IMR-90 (cell line): Measurements from ENCODE around the gene LCE1D. TPM values are rescaled to one million over a fixed set of nuclear protein-coding genes. Genes with fewer than 3 reads are reported as not detected.

Source experiments
- ATAC-seq: fragments of 200-7000 bp; cut with Tn5 transposase; 2 replicates; pipeline ENCODE4 v1.9.1; 2020; ENCODE audit warnings: low read depth, mild to moderate bottlenecking, moderate library complexity
- BruUV-seq: library from RNA; stranded (reverse); fragments of 400-500 nt; replicated peaks from 2 replicates; lab custom pipeline; 2021; lab: Mats Ljungman, UMichigan
- CTCF ChIA-PET: fragments of 300-600 bp; formaldehyde crosslinking; extraction: SDS; loops from one replicate; lab custom pipeline; 2021; ENCODE audit warnings: antibody characterized with exemption; lab: Yijun Ruan, JAX
- POLR2A ChIA-PET: fragments of 300-600 bp; sonication (Branson Sonifier 250); formaldehyde crosslinking; loops from one replicate; lab custom pipeline; 2022; ENCODE audit warnings: antibody characterized with exemption; ENCODE audit not compliant: unreplicated experiment; lab: Charles Lee
- DNase-seq: peaks from one replicate; pipeline ENCODE4 v3.0.0; 2013
- H2AFZ ChIP-seq: replicated peaks from 2 replicates; pipeline ENCODE3; 2013; ENCODE audit warnings: low read length, mild to moderate bottlenecking; ENCODE audit not compliant: poor library complexity
- H2AK5ac ChIP-seq: 2 replicates; pipeline ENCODE4 v1.6.1; 2013; ENCODE audit warnings: low read depth, low read length, inconsistent platforms
- H2AK9ac ChIP-seq: replicated peaks from 2 replicates; pipeline ENCODE3; 2013; ENCODE audit warnings: mild to moderate bottlenecking, low read depth, low read length, moderate library complexity; ENCODE audit not compliant: poor library complexity
- H2BK120ac ChIP-seq: 2 replicates; pipeline ENCODE4 v1.6.1; 2013; ENCODE audit warnings: low read depth, low read length, inconsistent platforms
- H2BK15ac ChIP-seq: 3 replicates; pipeline ENCODE4 v1.6.1; 2013; ENCODE audit warnings: low read depth, low read length, inconsistent platforms
- H2BK20ac ChIP-seq: 2 replicates; pipeline ENCODE4 v1.6.1; 2013; ENCODE audit warnings: low read depth, mild to moderate bottlenecking, inconsistent platforms, low read length, moderate library complexity
- H2BK5ac ChIP-seq: 2 replicates; pipeline ENCODE4 v1.6.1; 2013; ENCODE audit warnings: mild to moderate bottlenecking, low read depth, low read length, inconsistent platforms; ENCODE audit not compliant: poor library complexity, severe bottlenecking
- H3K14ac ChIP-seq: replicated peaks from 2 replicates; pipeline ENCODE4 v1.6.1; 2013; ENCODE audit warnings: low read depth, low read length, inconsistent platforms
- H3K18ac ChIP-seq: 2 replicates; pipeline ENCODE4 v1.6.1; 2013; ENCODE audit warnings: low read depth, low read length, control low read depth
- H3K23ac ChIP-seq: 2 replicates; pipeline ENCODE4 v1.6.1; 2013; ENCODE audit warnings: low read depth, low read length, inconsistent platforms
- H3K27ac ChIP-seq: 2 replicates; pipeline ENCODE4 v1.5.1; 2013; ENCODE audit warnings: mild to moderate bottlenecking, control low read depth, low read length; ENCODE audit not compliant: insufficient read depth
- H3K27me3 ChIP-seq: 2 replicates; pipeline ENCODE4 v1.6.1; 2013; ENCODE audit warnings: low read length; ENCODE audit not compliant: control insufficient read depth, insufficient read depth
- H3K36me3 ChIP-seq: 2 replicates; pipeline ENCODE4 v1.6.1; 2013; ENCODE audit warnings: low read length, mixed read lengths; ENCODE audit not compliant: control insufficient read depth, insufficient read depth
- H3K4ac ChIP-seq: 2 replicates; pipeline ENCODE4 v1.6.1; 2013; ENCODE audit warnings: low read depth, low read length, inconsistent platforms
- H3K4me1 ChIP-seq: 2 replicates; pipeline ENCODE4 v1.6.1; 2013; ENCODE audit warnings: low read length, mixed read lengths; ENCODE audit not compliant: control insufficient read depth, insufficient read depth
- H3K4me2 ChIP-seq: 2 replicates; pipeline ENCODE4 v1.6.1; 2013; ENCODE audit warnings: low read depth, mild to moderate bottlenecking, control low read depth, low read length, moderate library complexity
- H3K4me3 ChIP-seq: 2 replicates; pipeline ENCODE4 v1.5.1; 2013; ENCODE audit warnings: low read depth, mild to moderate bottlenecking, control low read depth, low read length, moderate library complexity; ENCODE audit not compliant: insufficient read depth
- H3K56ac ChIP-seq: 2 replicates; pipeline ENCODE4 v1.6.1; 2013; ENCODE audit warnings: low read length, inconsistent platforms; ENCODE audit not compliant: insufficient read depth; ENCODE audit errors: extremely low read depth
- H3K79me1 ChIP-seq, 2 experiments: 2 replicates each; pipeline ENCODE4 v1.6.1; 2013; ENCODE audit warnings: low read length in 2 of 2, inconsistent platforms in 1 of 2, low read depth in 1 of 2
- H3K9ac ChIP-seq: 2 replicates; pipeline ENCODE4 v1.6.1; 2013; ENCODE audit warnings: low read depth, low read length, control low read depth
- H3K9me1 ChIP-seq: 2 replicates; pipeline ENCODE4 v1.6.1; 2013; ENCODE audit warnings: low read length, inconsistent platforms; ENCODE audit not compliant: insufficient read depth
- H3K9me3 ChIP-seq: 2 replicates; pipeline ENCODE4 v1.6.1; 2013; ENCODE audit warnings: low read length; ENCODE audit not compliant: control insufficient read depth, insufficient read depth
- H4K20me1 ChIP-seq: 2 replicates; pipeline ENCODE4 v1.6.1; 2013; ENCODE audit warnings: low read length, inconsistent platforms; ENCODE audit not compliant: insufficient read depth
- H4K5ac ChIP-seq: 2 replicates; pipeline ENCODE4 v1.6.1; 2013; ENCODE audit warnings: mild to moderate bottlenecking, low read depth, low read length, control low read depth
- H4K8ac ChIP-seq, 2 experiments: 2 replicates each; pipeline ENCODE4 v1.6.1; 2013; ENCODE audit warnings: low read depth in 2 of 2, low read length in 2 of 2, control low read depth in 1 of 2, inconsistent platforms in 1 of 2
- H4K91ac ChIP-seq: 2 replicates; pipeline ENCODE4 v1.6.1; 2013; ENCODE audit warnings: low read depth, low read length, inconsistent platforms; ENCODE audit not compliant: insufficient read depth
- BHLHE40 ChIP-seq: fragments of 150-350 bp; IDR thresholded peaks from 2 replicates; pipeline ENCODE4 v1.6.1; 2016; ENCODE audit warnings: mild to moderate bottlenecking, low read depth, low read length
- MXI1 ChIP-seq: IDR thresholded peaks from 2 replicates; pipeline ENCODE4 v1.6.1; 2012; ENCODE audit warnings: low read depth, mild to moderate bottlenecking, low read length, moderate library complexity, borderline replicate concordance
- NFE2L2 ChIP-seq: fragments of 150-350 bp; IDR thresholded peaks from 2 replicates; pipeline ENCODE4 v1.6.1; 2016; ENCODE audit warnings: low read depth, mild to moderate bottlenecking, low read length
- USF2 ChIP-seq: fragments of 150-350 bp; IDR thresholded peaks from 2 replicates; pipeline ENCODE4 v1.6.1; 2017; ENCODE audit warnings: mild to moderate bottlenecking, antibody characterized with exemption, low read length, low read depth
- WGBS, 2 experiments: methylation state at CpG; one replicate each; pipeline versions ENCODE4 v1.1.5 to v1.1.7; 2013; ENCODE audit warnings: missing lambda C conversion rate in 2 of 2; ENCODE audit not compliant: insufficient read length in 1 of 2; ENCODE audit errors: extremely low coverage in 2 of 2; 5-methylcytosine and 5-hydroxymethylcytosine counted together
- dilution Hi-C: fragments of 300-500 bp; cut with HindIII; formaldehyde crosslinking; loops from one replicate; pipeline ENCODE4 v1.14.3; 2018; ENCODE audit warnings: low sequenced_read_pairs; ENCODE audit not compliant: unreplicated experiment
- in situ Hi-C: fragments of 300-500 bp; cut with MboI; formaldehyde crosslinking; loops from 3 replicates; pipeline ENCODE4 v1.14.3; 2019; ENCODE audit warnings: low sequenced_read_pairs, inconsistent platforms, mixed read lengths
- intact Hi-C: fragments of 100-400 bp; cut with micrococcal nuclease; formaldehyde crosslinking; loops from 2 replicates; pipeline ENCODE4 v1.10.0; 2022
- polyA plus RNA-seq, 3 experiments: library from polyadenylated mRNA; depleted of rRNA; stranded (reverse); fragments of >200 nt; gene quantifications; 2 replicates each; pipeline ENCODE4 v1.2.3, GENCODE V29; 2012; ENCODE audit warnings: low replicate concordance in 1 of 3
- total RNA-seq: library from RNA; depleted of rRNA; stranded (reverse); fragments of >200 nt; gene quantifications from 2 replicates; pipeline ENCODE4 v1.2.3, GENCODE V29; 2012; rRNA removed

Gene LCE1D
- total and polyA plus RNA-seq, 2 of the 4 experiments (the other 2 are of a cell fraction): not detected

DNA sequence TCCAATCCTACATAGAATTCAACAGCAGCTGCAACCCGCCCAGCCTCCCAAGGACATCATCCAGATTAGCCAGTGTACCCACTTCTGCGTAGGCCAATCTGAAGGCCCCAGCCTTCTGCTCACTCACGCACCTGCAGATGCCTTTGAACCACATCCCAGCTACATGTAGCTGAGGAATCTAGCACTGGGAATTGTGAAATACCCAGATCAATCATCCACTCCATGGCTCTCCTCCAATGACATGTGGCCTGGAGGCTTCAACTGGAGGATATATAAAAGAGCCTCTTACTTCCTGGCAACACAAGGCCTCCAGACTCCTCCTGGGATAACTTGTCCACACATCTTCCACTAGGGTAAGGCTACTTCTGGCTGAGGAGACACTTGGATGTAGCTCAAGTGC lies 46.0 kb downstream of the LCE1D start, which contains the start of gene LCE6A:
LCE6A (plus strand) TSS at position 301 of the 400 bp plus-strand sequence. CDS start 665 bp downstream, outside the sequence.
- no peak within 1 kb of the TSS for H2AK5ac ChIP-seq
- H2BK20ac ChIP-seq: no peak within 1 kb of the TSS
- H3K4ac ChIP-seq: no peak within 1 kb of the TSS
- no peak within 1 kb of the TSS for H4K5ac ChIP-seq
- no peak within 1 kb of the TSS for H4K91ac ChIP-seq
- TF ChIP-seq MXI1 (no peak), NFE2L2 (no peak), BHLHE40 (no peak), USF2 (no peak)
- H4K20me1 ChIP-seq: no peaks in the 10 kb centered on the region
- DNase-seq: no peak
- ATAC-seq: no peak
- ChIA-PET POLR2A (no interaction called here), CTCF (no interaction called here)
- no peak within 1 kb of the TSS for H2BK5ac ChIP-seq
- no peaks in the 10 kb centered on the region for H3K27me3 ChIP-seq
- no peak within 1 kb of the TSS for H2BK120ac ChIP-seq
- WGBS, 2 experiments: no CpG with 5 or more reads among the region's 3 CpGs
- no peak within 1 kb of the TSS for H3K14ac ChIP-seq
- H3K79me1 ChIP-seq: no peaks in the 10 kb centered on the region
- intact Hi-C loops (no loop called here), in situ Hi-C loops (no loop called here), dilution Hi-C loops (no loop called here)
- no peaks in the 10 kb centered on the region for H3K9me3 ChIP-seq
- no peak within 1 kb of the TSS for H2BK15ac ChIP-seq
- no peaks in the 10 kb centered on the region for H3K4me1 ChIP-seq
- no peak within 1 kb of the TSS for H3K27ac ChIP-seq
- no TSS peak for BruUV-seq
- no peak within 1 kb of the TSS for H3K4me3 ChIP-seq
- no peak within 1 kb of the TSS for H3K4me2 ChIP-seq
- no peak within 1 kb of the TSS for H2AK9ac ChIP-seq
- H3K56ac ChIP-seq: no peak within 1 kb of the TSS
- no peak within 1 kb of the TSS for H3K23ac ChIP-seq
- H3K36me3 ChIP-seq: no peaks in the 10 kb centered on the region
- peak within 1 kb of the TSS; percentile 19 for H2AFZ ChIP-seq
- H3K9ac ChIP-seq: no peak within 1 kb of the TSS
- no peaks in the 10 kb centered on the region for H3K9me1 ChIP-seq
- no peak within 1 kb of the TSS for H4K8ac ChIP-seq
- H3K18ac ChIP-seq: no peak within 1 kb of the TSS

Other genes starting within 250 kb of the LCE1D start
- gene LCE3E, start 229.9 kb upstream of the LCE1D start, total RNA-seq: not detected in 2 replicates
- gene LCE3E, start 229.9 kb upstream of the LCE1D start, polyA plus RNA-seq (2012; rRNA removed): not detected in 2 replicates
- gene LCE3D, start 216.2 kb upstream of the LCE1D start, total RNA-seq: not detected in 2 replicates
- gene LCE3D, start 216.2 kb upstream of the LCE1D start, polyA plus RNA-seq (2012; rRNA removed): not detected in 2 replicates
- not detected in 2 replicates for gene LCE3C, start 196.5 kb upstream of the LCE1D start, total RNA-seq
- gene LCE3C, start 196.5 kb upstream of the LCE1D start, polyA plus RNA-seq (2012; rRNA removed): not detected in 2 replicates
- not detected in 2 replicates for gene LCE3B, start 182.9 kb upstream of the LCE1D start, total RNA-seq
- not detected in 2 replicates for gene LCE3B, start 182.9 kb upstream of the LCE1D start, polyA plus RNA-seq (2012; rRNA removed)
- not detected in 2 replicates for gene LCE3A, start 173.6 kb upstream of the LCE1D start, total RNA-seq
- gene LCE3A, start 173.6 kb upstream of the LCE1D start, polyA plus RNA-seq (2012; rRNA removed): not detected in 2 replicates
- not detected in 2 replicates for gene LCE2D, start 133.3 kb upstream of the LCE1D start, total RNA-seq
- not detected in 2 replicates for gene LCE2D, start 133.3 kb upstream of the LCE1D start, polyA plus RNA-seq (2012; rRNA removed)
- gene LCE2C, start 121.4 kb upstream of the LCE1D start, total RNA-seq: not detected in 2 replicates
- not detected in 2 replicates for gene LCE2C, start 121.4 kb upstream of the LCE1D start, polyA plus RNA-seq (2012; rRNA removed)
- gene LCE2B, start 110.6 kb upstream of the LCE1D start, total RNA-seq: not detected in 2 replicates
- not detected in 2 replicates for gene LCE2B, start 110.6 kb upstream of the LCE1D start, polyA plus RNA-seq (2012; rRNA removed)
- not detected in 2 replicates for gene LCE2A, start 98.4 kb upstream of the LCE1D start, total RNA-seq
- gene LCE2A, start 98.4 kb upstream of the LCE1D start, polyA plus RNA-seq (2012; rRNA removed): 0.24 and 0.50 TPM in 2 replicates
- gene LCE4A, start 88.6 kb upstream of the LCE1D start, total RNA-seq: not detected in 2 replicates
- gene LCE4A, start 88.6 kb upstream of the LCE1D start, polyA plus RNA-seq (2012; rRNA removed): not detected in 2 replicates
- not detected in 2 replicates for gene KPRP, start 38.7 kb upstream of the LCE1D start, total RNA-seq
- gene KPRP, start 38.7 kb upstream of the LCE1D start, polyA plus RNA-seq (2012; rRNA removed): not detected in 2 replicates
- not detected in 2 replicates for gene LCE1F, start 21.6 kb upstream of the LCE1D start, total RNA-seq
- not detected in 2 replicates for gene LCE1F, start 21.6 kb upstream of the LCE1D start, polyA plus RNA-seq (2012; rRNA removed)
- gene LCE1E, start 10.5 kb upstream of the LCE1D start, total RNA-seq: not detected in 2 replicates
- gene LCE1E, start 10.5 kb upstream of the LCE1D start, polyA plus RNA-seq (2012; rRNA removed): not detected in 2 replicates
- not detected in 2 replicates for gene LCE1C, start 9.9 kb downstream of the LCE1D start, total RNA-seq
- not detected in 2 replicates for gene LCE1C, start 9.9 kb downstream of the LCE1D start, polyA plus RNA-seq (2012; rRNA removed)
- not detected in 2 replicates for gene LCE1B, start 15.2 kb downstream of the LCE1D start, total RNA-seq
- gene LCE1B, start 15.2 kb downstream of the LCE1D start, polyA plus RNA-seq (2012; rRNA removed): not detected in 2 replicates
- gene LCE1A, start 30.8 kb downstream of the LCE1D start, total RNA-seq: not detected in 2 replicates
- gene LCE1A, start 30.8 kb downstream of the LCE1D start, polyA plus RNA-seq (2012; rRNA removed): not detected in 2 replicates
- gene LCE6A, start 46.1 kb downstream of the LCE1D start, total RNA-seq: not detected in 2 replicates
- not detected in 2 replicates for gene LCE6A, start 46.1 kb downstream of the LCE1D start, polyA plus RNA-seq (2012; rRNA removed)
- not detected in 2 replicates for gene LCE7A, start 63.3 kb downstream of the LCE1D start, total RNA-seq
- gene LCE7A, start 63.3 kb downstream of the LCE1D start, polyA plus RNA-seq (2012; rRNA removed): not detected in 2 replicates
- gene SMCP, start 81.6 kb downstream of the LCE1D start, total RNA-seq: not detected in 2 replicates
- gene SMCP, start 81.6 kb downstream of the LCE1D start, polyA plus RNA-seq (2012; rRNA removed): not detected in 2 replicates
- gene IVL, start 111.8 kb downstream of the LCE1D start, total RNA-seq: not detected in 2 replicates
- gene IVL, start 111.8 kb downstream of the LCE1D start, polyA plus RNA-seq (2012; rRNA removed): not detected in 2 replicates
- not detected in 2 replicates for gene SPRR5, start 150.5 kb downstream of the LCE1D start, total RNA-seq
- gene SPRR5, start 150.5 kb downstream of the LCE1D start, polyA plus RNA-seq (2012; rRNA removed): not detected in 2 replicates
- not detected in 2 replicates for gene SPRR4, start 173.9 kb downstream of the LCE1D start, total RNA-seq
- not detected in 2 replicates for gene SPRR4, start 173.9 kb downstream of the LCE1D start, polyA plus RNA-seq (2012; rRNA removed)
- not detected in 2 replicates for gene SPRR1A, start 187.4 kb downstream of the LCE1D start, total RNA-seq
- gene SPRR1A, start 187.4 kb downstream of the LCE1D start, polyA plus RNA-seq (2012; rRNA removed): not detected in 2 replicates
- gene SPRR3, start 205.0 kb downstream of the LCE1D start, total RNA-seq: not detected in 2 replicates
- not detected in 2 replicates for gene SPRR3, start 205.0 kb downstream of the LCE1D start, polyA plus RNA-seq (2012; rRNA removed)
- not detected in 2 replicates for gene SPRR1B, start 234.5 kb downstream of the LCE1D start, total RNA-seq
- gene SPRR1B, start 234.5 kb downstream of the LCE1D start, polyA plus RNA-seq (2012; rRNA removed): not detected in 2 replicates
- gene SPRR2D, start 244.4 kb downstream of the LCE1D start, total RNA-seq: not detected in 2 replicates
- not detected in 2 replicates for gene SPRR2D, start 244.4 kb downstream of the LCE1D start, polyA plus RNA-seq (2012; rRNA removed)